HG02623 (cell line): ENCODE data around the gene ALAD.

Experiments
- ATAC-seq: cut with Tn5 transposase; IDR thresholded peaks from one replicate; pipeline ENCODE4 v1.9.1; 2021; ENCODE audit warnings: moderate library complexity; ENCODE audit not compliant: unreplicated experiment

The ALAD gene

DNA sequence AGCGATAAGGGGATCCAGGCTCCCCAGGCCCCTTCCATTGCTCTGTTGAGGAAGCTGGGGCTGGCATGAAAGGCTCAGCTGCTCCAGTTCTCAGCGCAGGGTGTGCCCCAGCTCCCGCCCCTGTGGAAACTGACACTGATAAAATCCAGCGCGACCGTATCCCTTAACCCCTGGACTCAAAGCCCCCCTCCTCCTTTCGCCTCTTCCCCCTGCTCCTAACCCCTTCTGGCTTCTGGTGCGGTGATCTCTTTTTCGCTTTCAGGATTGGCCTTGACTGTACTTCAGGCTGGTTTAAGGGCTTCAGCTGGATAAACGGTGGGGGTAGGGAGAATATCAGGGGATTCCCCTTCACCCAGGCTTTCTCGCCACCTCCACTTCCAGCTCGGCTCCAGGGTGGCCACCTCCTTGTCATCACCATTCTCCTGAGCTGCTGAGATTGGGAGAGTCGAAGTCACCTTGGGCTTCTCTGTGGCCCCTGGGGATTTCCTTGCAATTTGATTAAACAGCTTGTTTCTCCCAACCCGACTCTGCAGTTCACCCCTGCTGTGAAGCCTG is 50.9 kb downstream of the ALAD start:
- ATAC-seq: no peak

DNA sequence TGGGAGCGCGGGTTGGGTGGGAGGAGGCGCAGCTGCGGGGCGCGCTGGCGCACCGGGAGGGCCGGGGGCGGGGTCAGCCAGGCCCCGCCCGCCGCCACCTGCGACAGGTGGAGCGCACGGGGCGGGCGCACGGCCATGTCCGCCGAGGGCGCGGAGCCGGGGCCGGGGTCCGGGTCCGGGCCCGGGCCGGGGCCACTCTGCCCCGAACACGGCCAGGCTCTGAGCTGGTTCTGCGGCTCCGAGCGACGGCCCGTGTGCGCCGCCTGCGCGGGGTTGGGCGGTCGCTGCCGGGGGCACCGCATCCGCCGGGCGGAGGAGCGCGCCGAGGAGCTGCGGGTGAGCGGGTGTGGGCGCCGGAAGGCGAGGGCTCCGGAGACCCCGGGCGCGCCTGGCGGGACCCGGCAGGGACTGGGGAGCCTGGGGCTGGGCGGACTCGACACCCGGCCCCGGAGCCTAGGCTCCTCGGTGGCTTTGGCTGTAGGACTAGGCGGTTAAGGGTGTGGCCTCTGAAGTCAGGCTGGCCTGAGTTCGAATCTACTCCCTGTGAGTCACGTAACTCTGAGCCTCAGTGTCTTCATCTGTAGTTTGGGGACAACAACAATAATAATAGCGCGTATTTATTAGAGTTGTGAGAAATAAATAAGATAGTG is 51.5 kb downstream of the ALAD start, which contains the start of gene BSPRY:
TSS of gene BSPRY (plus strand) at position 97 of the 650 bp plus-strand sequence. CDS start at position 136, 39 bp downstream.
- no peak for ATAC-seq

DNA sequence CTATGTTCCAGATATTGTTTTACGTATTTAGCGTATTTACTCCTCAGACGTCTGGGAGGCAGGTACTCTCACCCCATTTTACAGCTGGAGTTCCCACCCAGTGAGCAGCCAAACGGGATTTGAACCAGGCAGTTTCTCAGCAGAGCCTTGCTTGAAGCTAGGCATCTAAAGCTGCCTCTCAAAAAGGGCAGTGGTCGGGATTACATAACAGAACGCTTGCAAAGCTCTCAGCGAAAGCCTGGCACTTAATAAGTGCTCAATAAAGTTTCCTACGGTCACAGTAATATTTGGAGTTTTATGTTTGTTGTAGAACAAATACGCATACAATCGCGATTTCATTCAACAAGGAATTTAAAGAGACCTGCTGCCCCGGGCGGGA is 52.0 kb downstream of the ALAD start:
- no peak for ATAC-seq

DNA sequence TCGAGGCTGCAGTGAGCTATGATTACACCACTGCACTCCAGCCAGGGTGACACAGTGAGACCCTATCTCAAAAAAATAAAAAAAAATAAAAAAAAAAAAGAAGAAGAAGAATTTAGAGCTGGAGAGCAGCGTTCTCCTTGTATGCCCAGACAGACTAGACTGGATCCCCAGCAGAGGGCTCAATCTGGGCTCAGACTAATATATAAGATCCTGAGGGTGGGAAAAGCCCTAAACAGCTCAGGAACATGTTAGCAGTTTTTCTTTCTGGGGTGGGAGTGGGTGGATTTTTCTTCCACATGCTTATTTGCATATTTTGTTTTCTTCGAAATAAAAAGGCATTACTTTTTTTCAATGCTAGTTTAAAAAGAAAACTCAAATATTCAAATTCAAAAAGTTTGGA is 52.6 kb downstream of the ALAD start:
- ATAC-seq: no peak

DNA sequence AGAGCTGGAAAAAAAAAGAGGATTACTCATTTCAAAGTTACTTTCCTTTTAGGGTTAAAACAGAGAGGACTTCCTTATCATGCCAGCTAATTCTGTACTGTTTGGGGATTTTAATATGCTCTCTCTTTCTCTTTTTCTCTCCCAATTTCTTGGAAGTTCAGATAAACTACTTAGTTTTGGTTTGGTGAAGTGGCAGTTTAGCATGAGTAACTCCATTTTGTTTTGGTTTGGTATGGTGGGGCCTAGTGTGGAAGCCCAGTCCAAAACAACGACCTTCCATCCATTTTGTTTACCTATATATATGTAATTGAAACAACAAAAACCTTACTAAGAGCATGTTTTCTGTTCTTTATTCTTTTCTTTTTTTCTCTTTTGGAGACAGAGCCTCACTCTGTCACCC is 55.4 kb downstream of the ALAD start:
- ATAC-seq: no peak

DNA sequence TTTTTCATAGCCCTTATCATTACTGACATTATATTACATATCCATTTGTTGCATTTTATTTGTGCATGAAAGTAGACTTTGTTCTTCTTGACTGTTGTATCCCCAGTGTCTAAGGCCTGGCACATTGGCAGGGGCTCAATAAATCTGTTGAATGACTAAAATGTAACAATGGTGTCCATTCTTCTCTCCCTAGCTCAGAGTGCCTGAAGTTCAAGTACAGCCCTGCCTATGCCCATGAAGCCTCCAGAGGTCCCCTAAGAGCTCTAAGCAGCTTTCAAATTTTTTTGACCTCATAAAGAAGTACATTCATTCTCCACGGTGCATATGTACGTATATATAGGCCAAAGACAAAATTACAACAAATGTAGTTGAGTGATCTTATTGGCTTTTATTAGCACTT is 55.9 kb downstream of the ALAD start:
- no peak for ATAC-seq

DNA sequence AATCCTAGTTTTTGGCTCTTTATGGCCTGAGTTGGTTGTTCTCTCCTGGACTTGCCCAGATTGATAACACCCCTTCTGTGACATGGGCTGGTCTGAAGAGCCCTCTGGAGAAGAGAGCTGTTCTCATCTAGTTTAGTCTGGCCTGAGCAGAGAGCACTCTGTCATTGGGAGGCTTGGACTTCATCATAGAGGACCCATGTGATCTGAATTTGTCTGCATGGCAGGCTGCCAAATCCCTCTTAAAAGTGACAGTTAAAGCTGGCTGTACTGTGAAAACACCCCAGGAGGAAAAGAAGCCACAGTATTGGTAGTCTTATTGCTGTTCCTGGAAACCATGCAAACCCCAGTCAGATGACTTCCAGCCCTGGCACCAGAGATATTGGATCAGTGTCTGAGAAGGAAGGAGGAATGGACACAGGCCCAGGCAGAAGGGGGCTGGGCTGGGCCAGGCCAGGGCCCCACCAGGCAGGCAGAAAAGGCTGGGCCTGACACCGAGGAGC is 57.3 kb downstream of the ALAD start:
- ATAC-seq: no peak

DNA sequence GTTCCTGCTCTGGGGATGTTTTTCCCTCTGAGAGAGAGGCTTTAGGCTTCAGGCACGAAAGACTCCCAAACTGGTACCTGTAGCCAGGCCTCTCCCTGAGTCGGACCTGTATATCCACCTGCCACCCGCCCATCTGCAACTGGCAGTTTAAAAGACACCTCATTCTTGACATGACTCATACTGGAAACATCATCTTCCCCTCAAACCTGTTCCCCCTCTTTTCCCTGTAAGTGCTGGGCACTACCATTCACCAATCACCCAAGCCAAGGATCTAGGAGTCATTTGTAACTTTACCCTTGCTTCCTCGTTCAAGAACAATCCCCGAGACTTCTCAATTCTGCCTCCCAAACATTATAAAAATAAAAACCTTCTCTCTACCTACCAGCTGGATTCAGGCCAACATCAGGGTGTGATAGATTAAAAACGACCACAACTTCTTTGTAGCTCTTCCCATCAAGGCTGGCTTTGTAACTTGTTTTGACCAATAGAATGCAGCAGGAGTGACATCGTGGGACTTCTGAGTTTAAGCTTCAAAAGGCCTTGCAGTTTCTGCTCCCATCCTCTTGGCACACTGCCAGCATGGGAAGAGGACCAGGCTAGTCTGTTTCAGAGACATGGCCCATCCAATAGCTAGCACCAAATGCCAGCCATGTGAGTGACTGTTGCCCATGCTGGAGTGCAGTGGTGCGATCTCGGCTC is 59.2 kb downstream of the ALAD start:
- no peak for ATAC-seq

DNA sequence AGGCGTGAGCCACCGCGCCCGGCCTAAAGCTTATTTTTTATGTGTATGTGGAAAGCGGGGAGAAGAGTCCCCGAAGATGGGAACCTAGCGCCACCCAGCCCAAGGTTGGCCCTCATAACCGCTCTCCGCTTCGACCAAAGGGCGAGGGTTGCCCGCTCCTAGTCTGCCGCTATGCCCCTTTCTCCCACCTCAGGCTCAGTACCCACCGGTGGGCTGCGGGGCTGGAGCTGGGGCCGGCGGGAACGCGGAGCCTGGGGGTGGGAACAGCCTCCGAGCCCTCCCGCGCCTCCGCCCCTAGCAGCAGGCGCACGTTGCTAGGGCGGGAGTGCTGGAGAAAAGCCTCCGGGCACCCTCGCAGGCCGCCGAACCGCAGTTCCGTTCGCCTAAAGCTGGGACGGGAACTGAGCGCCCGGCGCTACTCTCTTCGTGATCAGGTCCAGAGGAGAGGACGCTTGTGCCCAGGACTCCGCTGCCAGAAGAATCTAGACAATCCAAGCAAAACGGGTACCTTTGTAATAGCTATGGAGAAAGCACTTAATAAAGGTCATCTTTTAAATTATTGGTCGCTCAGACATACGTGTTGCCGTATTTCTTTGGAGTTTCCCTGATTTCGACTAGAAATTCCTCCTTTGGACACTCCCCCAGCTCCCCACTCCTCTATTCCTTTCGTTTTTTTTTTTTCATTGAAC is 60.9 kb downstream of the ALAD start, which contains the start of gene WDR31:
TSS of gene WDR31 (minus strand) at position 265 of the 689 bp plus-strand sequence. CDS start 8,253 bp downstream, outside the sequence.
- peak; percentile 99 for ATAC-seq

DNA sequence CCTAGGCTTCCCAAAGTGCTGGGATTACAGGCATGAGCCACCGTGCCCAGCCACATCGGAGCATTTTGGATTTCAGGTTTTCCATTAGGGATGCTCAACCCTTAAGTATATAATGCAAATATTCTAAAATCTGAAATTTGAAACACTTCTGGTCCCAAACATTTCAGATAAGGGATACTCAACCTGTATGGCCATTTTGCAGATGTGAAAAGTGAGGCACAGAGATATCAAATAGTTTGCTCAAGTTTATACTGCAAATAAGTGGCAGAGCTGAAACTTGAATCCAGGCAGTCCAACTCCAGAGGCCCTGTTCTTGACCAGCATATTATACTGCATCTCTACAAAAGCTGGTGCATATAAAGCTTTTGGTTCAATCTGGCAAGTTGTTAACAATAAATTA is 63.4 kb downstream of the ALAD start:
- no peak for ATAC-seq
